WTC11 (cell line): ENCODE data around the gene EHD1.
"Not testable (repeated sequence)": the region's sequence is repeated elsewhere in the genome, so short reads cannot be mapped to it uniquely, and the experiment has no call there.

ENCODE experiments used
- ESRRA ChIP-seq: sonication (generic); formaldehyde crosslinking; IDR thresholded peaks from 2 replicates; pipeline ENCODE4 v1.8.1; 2022; ENCODE audit warnings: mild to moderate bottlenecking, missing genetic modification reagents, borderline replicate concordance
- NFE2L1 ChIP-seq: sonication (generic); formaldehyde crosslinking; IDR thresholded peaks from 2 replicates; pipeline ENCODE4 v1.8.1; 2023; ENCODE audit warnings: missing genetic modification reagents
- NFYB ChIP-seq: sonication (generic); formaldehyde crosslinking; conservative IDR thresholded peaks from 2 replicates; pipeline ENCODE4 v1.8.0; 2022; ENCODE audit warnings: low read depth, missing genetic modification reagents
- ZNF232 ChIP-seq: sonication (generic); formaldehyde crosslinking; IDR thresholded peaks from 2 replicates; pipeline ENCODE4 v1.8.0; 2022; ENCODE audit warnings: mild to moderate bottlenecking, missing genetic modification reagents
- TF ChIP-seq, protein P1 (sequence below): fragments of 200-600 bp; IDR thresholded peaks from 2 replicates; pipeline ENCODE4 v1.8.0; 2022; ENCODE audit warnings: antibody characterized with exemption
- TF ChIP-seq, protein P2 (sequence below): fragments of 250-450 bp; sonication (Bioruptor Pico); IDR thresholded peaks from 2 replicates; pipeline ENCODE4 v1.8.0; 2021; ENCODE audit warnings: mild to moderate bottlenecking

DNA sequence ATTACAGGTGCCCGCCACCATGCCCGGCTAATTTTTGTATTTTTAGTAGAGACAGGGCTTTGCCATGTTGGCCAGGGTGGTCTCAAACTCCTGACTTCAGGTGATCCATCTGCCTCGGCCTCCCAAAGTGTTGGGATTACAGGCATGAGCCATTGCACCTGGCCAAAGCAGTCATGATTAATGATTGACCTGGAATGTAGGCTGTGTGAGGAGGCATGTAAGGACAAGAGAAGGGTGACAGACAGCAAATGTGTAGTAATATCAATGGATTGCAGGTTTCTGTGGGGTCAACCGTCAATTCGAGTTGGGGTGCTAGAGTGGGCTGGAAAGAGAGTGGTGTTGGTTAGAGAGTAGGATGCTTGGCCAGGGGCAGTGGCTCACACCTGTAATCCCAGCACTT, 63.0 kb downstream of the EHD1 start:
- not testable (repeated sequence) for TF ChIP-seq ZNF232 (CRISPR knock-in tag); NFYB; NFE2L1 (CRISPR knock-in tag); ESRRA (CRISPR knock-in tag)
- TF ChIP-seq, protein P1, sequence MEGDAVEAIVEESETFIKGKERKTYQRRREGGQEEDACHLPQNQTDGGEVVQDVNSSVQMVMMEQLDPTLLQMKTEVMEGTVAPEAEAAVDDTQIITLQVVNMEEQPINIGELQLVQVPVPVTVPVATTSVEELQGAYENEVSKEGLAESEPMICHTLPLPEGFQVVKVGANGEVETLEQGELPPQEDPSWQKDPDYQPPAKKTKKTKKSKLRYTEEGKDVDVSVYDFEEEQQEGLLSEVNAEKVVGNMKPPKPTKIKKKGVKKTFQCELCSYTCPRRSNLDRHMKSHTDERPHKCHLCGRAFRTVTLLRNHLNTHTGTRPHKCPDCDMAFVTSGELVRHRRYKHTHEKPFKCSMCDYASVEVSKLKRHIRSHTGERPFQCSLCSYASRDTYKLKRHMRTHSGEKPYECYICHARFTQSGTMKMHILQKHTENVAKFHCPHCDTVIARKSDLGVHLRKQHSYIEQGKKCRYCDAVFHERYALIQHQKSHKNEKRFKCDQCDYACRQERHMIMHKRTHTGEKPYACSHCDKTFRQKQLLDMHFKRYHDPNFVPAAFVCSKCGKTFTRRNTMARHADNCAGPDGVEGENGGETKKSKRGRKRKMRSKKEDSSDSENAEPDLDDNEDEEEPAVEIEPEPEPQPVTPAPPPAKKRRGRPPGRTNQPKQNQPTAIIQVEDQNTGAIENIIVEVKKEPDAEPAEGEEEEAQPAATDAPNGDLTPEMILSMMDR: not testable (repeated sequence)
- TF ChIP-seq, protein P2, sequence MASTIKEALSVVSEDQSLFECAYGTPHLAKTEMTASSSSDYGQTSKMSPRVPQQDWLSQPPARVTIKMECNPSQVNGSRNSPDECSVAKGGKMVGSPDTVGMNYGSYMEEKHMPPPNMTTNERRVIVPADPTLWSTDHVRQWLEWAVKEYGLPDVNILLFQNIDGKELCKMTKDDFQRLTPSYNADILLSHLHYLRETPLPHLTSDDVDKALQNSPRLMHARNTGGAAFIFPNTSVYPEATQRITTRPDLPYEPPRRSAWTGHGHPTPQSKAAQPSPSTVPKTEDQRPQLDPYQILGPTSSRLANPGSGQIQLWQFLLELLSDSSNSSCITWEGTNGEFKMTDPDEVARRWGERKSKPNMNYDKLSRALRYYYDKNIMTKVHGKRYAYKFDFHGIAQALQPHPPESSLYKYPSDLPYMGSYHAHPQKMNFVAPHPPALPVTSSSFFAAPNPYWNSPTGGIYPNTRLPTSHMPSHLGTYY: not testable (repeated sequence)
